GF-D8 (cell line): ENCODE results near the gene CLCF1.

Source experiments
- DNase-seq: peaks from one replicate; lab custom pipeline; 2025; lab: John Stamatoyannopoulos, UW

CLCF1 gene

DNA sequence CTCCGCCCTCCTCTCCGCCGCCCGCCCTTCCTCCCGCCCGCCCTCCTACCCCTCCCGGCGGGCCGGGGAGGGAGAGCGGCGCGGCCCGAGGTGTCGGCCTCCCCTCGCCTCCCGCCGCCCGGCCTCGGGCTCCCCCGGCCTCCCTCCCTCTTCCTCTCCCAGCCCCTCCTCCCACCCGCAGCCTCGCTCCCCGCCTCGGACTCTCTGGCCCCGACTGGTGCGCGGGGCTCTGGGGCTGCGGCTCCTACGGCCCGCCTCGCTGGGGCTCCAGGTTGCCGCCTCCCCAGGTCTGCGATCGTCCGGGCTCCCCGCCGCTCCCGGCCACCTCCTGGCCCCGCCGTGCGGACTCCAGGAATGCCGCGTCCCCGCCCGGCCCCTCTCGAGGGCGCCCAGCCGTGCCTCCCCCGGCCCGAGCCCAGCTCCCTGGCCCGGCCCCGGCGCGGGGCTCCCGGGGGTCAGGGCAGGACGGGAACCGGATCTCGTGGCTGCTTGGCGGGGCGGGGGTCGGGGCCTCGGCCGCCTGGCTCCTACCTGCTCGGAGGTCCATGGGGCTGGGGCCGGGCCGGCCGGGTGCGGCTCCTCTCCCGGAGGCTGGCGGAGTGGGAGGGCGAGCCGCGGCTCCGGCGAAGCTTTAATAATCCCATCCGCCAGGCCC lies at the start of gene CLCF1:
TSS of gene CLCF1 (minus strand) at position 606 of the 655 bp plus-strand sequence. CDS start at position 547, 59 bp downstream.
- peak; percentile 32 for DNase-seq

GRCh38 chr11:67422891-67423290 lies 49.5 kb upstream of the CLCF1 start:
- DNase-seq: no peak

- DNase-seq: no peak
Observed at GRCh38 chr11:67421430-67422031, 48.1 kb upstream of the CLCF1 start.

GRCh38 chr11:67420646-67421429 lies 47.4 kb upstream of the CLCF1 start:
- peak; percentile 80 for DNase-seq

DNA sequence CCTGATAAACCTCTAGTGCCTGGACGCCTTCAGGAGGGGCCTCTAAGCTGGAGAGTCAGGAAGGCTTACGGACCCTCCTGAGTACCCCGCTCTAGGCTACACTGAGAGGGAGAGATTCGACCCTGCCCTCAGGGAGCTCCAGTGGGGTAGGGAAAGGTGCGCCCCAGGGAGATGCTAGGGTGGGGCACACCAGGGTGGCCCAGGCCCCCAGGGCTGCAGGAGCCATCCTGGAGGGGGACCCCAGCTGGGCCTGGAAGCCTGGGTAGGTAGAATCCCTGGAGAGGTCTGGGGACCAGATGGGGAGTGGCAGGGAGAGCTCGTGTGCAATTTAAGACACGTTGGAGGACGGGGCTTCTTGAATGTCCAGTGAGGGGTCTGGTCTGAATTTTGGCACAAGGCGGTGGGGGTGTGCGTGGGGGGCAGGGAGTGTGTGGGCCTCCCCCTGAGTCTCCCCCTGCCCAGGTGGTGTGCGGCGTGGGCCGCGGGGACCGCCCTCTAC lies 46.8 kb upstream of the CLCF1 start:
- DNase-seq: no peak

- no peak for DNase-seq
Observed at GRCh38 chr11:67419325-67420049, 46.1 kb upstream of the CLCF1 start.

DNA sequence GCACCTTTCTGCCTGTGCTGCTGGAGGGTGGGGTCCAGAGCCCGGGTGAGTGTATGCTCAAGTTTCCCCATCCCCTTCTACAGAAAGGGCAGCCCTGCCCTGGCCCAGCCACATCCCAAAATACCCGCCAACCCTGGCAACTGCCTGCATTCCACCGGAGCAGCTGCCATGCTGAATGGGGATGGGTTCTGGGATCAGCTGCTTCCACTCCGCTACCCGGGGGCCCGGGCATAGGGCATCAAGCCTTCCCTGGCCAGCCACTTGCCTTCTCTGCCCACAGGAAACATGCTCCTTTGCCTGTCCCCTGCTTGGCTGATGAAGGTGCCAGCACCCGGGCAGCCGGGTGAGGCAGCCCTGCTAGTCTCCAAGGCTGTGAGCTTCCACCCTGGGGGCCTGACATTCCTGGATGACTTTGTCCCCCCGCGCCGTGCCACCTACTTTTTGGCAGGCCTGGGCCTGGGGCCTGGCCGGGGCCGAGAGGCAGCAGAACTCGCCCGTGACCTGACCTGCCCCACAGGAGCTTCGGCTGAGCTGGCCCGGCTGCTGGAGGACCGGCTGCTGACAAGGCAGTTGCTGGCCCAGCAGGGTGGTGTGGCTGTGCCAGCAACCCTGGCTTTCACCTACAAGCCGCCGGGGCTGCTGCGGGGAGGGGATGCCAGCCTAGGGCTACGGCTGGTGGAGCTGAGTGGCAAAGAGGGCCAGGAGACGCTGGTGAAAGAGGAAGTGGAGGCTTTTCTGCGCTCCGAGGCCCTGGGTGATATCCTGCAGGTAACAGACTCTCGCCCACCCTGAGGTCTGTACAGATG lies 45.3 kb upstream of the CLCF1 start:
- peak; percentile 19 for DNase-seq

GRCh38 chr11:67417425-67417824 lies 44.0 kb upstream of the CLCF1 start:
- DNase-seq: no peak

- no peak for DNase-seq
Observed at GRCh38 chr11:67416416-67417335, 43.3 kb upstream of the CLCF1 start.

- no peak for DNase-seq
Observed at GRCh38 chr11:67415501-67416304, 42.3 kb upstream of the CLCF1 start, which contains the start of gene CARNS1. CARNS1 (plus strand) TSS chr11:67415678; CDS start chr11:67416200, 522 bp downstream.

DNA sequence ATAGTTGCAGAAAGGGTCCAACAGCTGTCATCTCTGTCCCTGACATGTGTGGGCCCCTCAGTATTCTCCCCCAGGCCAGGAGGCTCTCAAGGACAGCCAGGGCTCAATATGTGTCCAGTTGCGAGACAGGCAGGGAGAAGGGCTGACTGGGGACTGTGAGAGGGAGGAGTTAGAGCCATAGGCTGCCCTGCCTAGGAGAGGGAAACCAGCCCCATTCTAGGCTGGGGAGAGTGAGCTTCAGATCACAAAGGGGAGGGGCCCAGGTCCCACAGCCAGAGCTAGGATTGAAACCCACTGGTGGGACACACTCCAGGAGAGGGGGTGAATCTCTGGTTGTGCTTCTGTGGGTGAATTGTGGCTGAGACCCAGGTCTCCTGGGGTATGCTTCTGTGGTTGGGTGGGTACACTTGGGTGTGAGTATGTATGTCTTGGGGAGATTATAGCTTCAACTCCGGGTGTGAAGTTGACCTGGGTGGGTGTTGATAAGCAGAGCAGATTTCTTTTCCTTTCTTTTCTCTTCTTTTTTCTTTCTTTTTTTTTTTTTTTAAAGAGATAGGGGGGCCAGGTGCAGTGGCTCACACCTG lies 40.0 kb upstream of the CLCF1 start:
- DNase-seq: no peak

DNA sequence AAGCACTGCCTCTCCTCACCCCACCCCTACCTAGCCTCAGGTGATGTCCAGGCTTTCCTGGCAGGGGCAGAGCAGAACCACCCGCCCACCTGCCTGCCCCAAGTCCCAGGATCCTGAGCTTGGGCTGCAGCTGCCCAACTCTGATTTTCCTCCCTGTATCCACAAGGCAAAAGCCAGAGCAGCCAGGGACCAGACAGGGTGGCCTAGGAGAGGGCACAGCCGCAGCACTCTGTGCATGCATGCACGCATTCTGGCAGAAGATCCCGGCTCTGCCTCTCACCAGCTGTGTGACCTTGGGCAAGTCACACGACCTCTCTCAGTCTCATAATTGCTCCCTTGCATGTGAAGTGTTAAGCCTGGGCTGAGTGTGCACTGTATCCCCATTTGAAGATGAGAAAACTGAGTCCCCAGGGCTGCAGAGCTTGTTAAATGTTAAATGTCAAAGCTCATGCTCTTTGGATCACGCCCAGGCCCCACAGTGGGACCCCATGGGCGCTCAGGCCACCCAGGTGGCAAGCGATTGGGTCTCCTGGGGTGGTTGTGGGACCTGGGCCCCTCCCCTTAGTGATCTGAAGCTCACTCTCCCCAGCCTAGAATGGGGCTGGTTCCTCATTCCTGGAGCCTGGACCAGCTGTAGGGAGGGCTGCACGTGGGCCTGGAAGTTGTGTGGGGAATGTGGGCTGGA lies 39.2 kb upstream of the CLCF1 start:
- no peak for DNase-seq

- DNase-seq: no peak
Observed at GRCh38 chr11:67411785-67412152, 38.4 kb upstream of the CLCF1 start.

- DNase-seq: no peak
Observed at GRCh38 chr11:67410984-67411784, 37.8 kb upstream of the CLCF1 start.

- no peak for DNase-seq
Observed at GRCh38 chr11:67410369-67410831, 37.0 kb upstream of the CLCF1 start.

GRCh38 chr11:67409781-67410368 lies 36.5 kb upstream of the CLCF1 start:
- DNase-seq: no peak

DNA sequence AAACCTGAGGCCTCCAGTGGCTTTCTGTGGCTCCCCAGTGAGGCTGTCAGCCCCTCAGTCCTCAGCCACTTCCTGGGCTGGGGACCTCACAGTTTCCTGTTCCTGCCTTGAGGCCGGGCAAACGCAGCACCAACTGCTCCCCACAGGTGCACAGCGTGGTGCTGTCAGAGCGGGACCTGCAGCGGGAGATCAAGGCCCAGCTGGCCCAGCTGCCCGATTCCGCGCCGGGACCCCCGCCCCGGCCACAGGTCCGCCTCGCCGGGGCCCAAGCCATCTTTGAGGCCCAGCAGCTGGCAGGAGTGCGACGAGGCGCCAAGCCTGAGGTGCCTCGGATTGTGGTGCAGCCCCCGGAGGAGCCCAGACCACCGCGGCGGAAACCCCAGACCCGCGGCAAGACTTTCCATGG lies 35.9 kb upstream of the CLCF1 start:
- DNase-seq: peak; percentile 81
